Caco-2 (cell line): ENCODE data around the gene SPANXN2. TPM values are rescaled to one million over a fixed set of nuclear protein-coding genes. Genes with fewer than 3 reads are reported as not detected.

Source experiments
- BruUV-seq: library from RNA; stranded (reverse); fragments of 400-500 nt; replicated peaks from 2 replicates; lab custom pipeline; 2021; lab: Mats Ljungman, UMichigan
- CTCF ChIA-PET: fragments of 300-600 bp; sonication (Branson Sonifier 250); formaldehyde crosslinking; loops from one replicate; lab custom pipeline; 2022; ENCODE audit warnings: antibody characterized with exemption; lab: Charles Lee
- POLR2A ChIA-PET: fragments of 300-600 bp; sonication (Branson Sonifier 250); formaldehyde crosslinking; loops from one replicate; lab custom pipeline; 2022; ENCODE audit warnings: antibody characterized with exemption; lab: Charles Lee
- DNase-seq, 2 experiments: peaks; one replicate each; pipeline versions ENCODE4 v3.0.0 to v3.0.0-alpha.2; 2020 to 2022
- H3K27me3 ChIP-seq: replicated peaks from 2 replicates; pipeline ENCODE4 v1.6.0; 2011; ENCODE audit warnings: low read length; ENCODE audit not compliant: control insufficient read depth, insufficient read depth
- H3K36me3 ChIP-seq: 2 replicates; pipeline ENCODE4 v1.5.1; 2011; ENCODE audit warnings: low read length; ENCODE audit not compliant: control insufficient read depth, insufficient read depth
- H3K4me1 ChIP-seq: fragments of 250-450 bp; sonication (Bioruptor Pico); 2 replicates; pipeline ENCODE4 v1.5.1; 2020; ENCODE audit warnings: mild to moderate bottlenecking
- H3K4me3 ChIP-seq: 2 replicates; pipeline ENCODE4 v1.5.1; 2011; ENCODE audit warnings: low read depth, mild to moderate bottlenecking, control low read depth, low read length
- H3K9me3 ChIP-seq: fragments of 250-450 bp; sonication (Bioruptor Pico); 2 replicates; pipeline ENCODE4 v1.5.1; 2020; ENCODE audit warnings: mild to moderate bottlenecking, moderate library complexity
- H3K27ac Mint-ChIP-seq: one replicate; pipeline ENCODE4 v1.8.0; 2022; ENCODE audit warnings: mixed read lengths; ENCODE audit not compliant: unreplicated experiment
- H3K27me3 Mint-ChIP-seq: one replicate; pipeline ENCODE4 v1.8.0; 2022; ENCODE audit warnings: mixed read lengths; ENCODE audit not compliant: insufficient read depth, unreplicated experiment
- H3K36me3 Mint-ChIP-seq: one replicate; pipeline ENCODE4 v1.8.0; 2022; ENCODE audit warnings: mild to moderate bottlenecking, mixed read lengths; ENCODE audit not compliant: insufficient read depth, unreplicated experiment
- H3K4me1 Mint-ChIP-seq: one replicate; pipeline ENCODE4 v1.8.0; 2022; ENCODE audit warnings: low read depth, mixed read lengths; ENCODE audit not compliant: unreplicated experiment
- H3K4me3 Mint-ChIP-seq: one replicate; pipeline ENCODE4 v1.8.0; 2022; ENCODE audit warnings: mild to moderate bottlenecking, moderate library complexity, mixed read lengths; ENCODE audit not compliant: unreplicated experiment
- H3K9me3 Mint-ChIP-seq: one replicate; pipeline ENCODE4 v1.8.0; 2022; ENCODE audit warnings: mixed read lengths; ENCODE audit not compliant: unreplicated experiment
- intact Hi-C: fragments of 100-400 bp; cut with micrococcal nuclease; formaldehyde crosslinking; loops from one replicate; pipeline ENCODE4 v1.10.0; 2022; ENCODE audit not compliant: unreplicated experiment
- total RNA-seq: library from RNA; stranded (reverse); gene quantifications from 2 replicates; pipeline ENCODE4 v1.2.3, GENCODE V29; 2022
- TF ChIP-seq, protein P1 (sequence below), 2 experiments: fragments of 200-600 bp in 1 of 2; IDR thresholded peaks; 1 replicate in 1 of 2; 2 replicates in 1 of 2; pipeline versions ENCODE4 v1.5.1 to v1.8.0; 2011 to 2022; ENCODE audit warnings: antibody characterized with exemption in 1 of 2, control low read depth in 1 of 2, inconsistent platforms in 1 of 2, low read depth in 1 of 2, low read length in 1 of 2, mild to moderate bottlenecking in 1 of 2, moderate library complexity in 1 of 2; ENCODE audit not compliant: insufficient read depth in 1 of 2, severe bottlenecking in 1 of 2, unreplicated experiment in 1 of 2

SPANXN2 gene
- total RNA-seq, 1 experiment from 2014 or later, result not detected

DNA sequence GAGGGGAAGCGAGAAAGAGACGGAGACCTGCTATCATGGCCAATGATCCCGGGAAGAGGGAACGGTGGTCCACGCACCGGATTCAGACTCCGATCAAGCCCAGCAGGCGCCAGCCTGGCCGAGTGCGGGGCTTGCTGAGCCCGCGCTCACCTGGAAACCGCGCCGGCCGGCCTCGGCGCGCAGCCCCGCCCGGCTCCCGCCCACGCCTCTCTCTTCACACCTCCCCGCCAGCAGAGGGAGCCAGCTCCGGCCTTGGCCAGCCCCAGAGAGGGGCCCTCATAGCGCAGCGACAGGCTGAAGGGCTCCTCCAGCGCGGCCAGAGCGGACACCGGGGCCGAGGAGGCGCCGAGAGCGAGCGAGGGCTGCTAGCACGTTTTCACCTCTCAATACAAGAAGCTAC, 36.8 kb upstream of the SPANXN2 start:
- POLR2A ChIA-PET, result no interaction called here
- Histone ChIP-seq H3K4me1 (no peaks in the 10 kb centered on the region), H3K9me3 (no peaks in the 10 kb centered on the region), H3K4me3 (no peak overlapping the region), H3K27me3 (no peaks in the 10 kb centered on the region), H3K36me3 (no peaks in the 10 kb centered on the region)
- Mint-ChIP-seq H3K27me3 (no peaks in the 10 kb centered on the region), H3K9me3 (no peaks in the 10 kb centered on the region), H3K4me1 (no peaks in the 10 kb centered on the region), H3K27ac (no peak overlapping the region), H3K36me3 (no peaks in the 10 kb centered on the region), H3K4me3 (no peak overlapping the region)
- intact Hi-C loops, result no loop called here
- TF ChIP-seq, protein P1, sequence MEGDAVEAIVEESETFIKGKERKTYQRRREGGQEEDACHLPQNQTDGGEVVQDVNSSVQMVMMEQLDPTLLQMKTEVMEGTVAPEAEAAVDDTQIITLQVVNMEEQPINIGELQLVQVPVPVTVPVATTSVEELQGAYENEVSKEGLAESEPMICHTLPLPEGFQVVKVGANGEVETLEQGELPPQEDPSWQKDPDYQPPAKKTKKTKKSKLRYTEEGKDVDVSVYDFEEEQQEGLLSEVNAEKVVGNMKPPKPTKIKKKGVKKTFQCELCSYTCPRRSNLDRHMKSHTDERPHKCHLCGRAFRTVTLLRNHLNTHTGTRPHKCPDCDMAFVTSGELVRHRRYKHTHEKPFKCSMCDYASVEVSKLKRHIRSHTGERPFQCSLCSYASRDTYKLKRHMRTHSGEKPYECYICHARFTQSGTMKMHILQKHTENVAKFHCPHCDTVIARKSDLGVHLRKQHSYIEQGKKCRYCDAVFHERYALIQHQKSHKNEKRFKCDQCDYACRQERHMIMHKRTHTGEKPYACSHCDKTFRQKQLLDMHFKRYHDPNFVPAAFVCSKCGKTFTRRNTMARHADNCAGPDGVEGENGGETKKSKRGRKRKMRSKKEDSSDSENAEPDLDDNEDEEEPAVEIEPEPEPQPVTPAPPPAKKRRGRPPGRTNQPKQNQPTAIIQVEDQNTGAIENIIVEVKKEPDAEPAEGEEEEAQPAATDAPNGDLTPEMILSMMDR (IDR thresholded peaks at IDR 0.05; ENCODE audit: insufficient read depth in 1 of 2, low read depth in 1 of 2, low read length in 1 of 2, severe bottlenecking in 1 of 2, unreplicated experiment in 1 of 2), result no peak
- no TSS peak for BruUV-seq
- CTCF ChIA-PET, result no interaction called here
- no peak for DNase-seq

DNA sequence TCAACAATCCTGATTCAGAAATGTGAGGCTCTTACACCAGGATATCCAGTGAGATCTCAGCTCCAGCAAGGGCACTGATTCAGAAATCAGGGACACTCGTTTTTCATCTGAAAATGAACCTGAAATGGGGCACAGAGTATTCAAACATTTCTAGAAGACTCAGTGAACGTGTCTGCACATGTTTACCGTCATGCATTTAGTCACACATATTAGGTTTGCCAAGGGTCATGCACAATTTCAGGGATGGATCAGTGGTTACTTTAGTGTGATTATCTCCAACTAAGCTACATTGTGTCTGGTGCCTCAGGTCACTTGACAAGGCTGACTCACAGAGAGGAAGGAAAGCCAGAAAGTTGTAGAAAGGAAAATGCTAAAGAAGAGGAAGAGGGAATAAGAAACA, 33.6 kb upstream of the SPANXN2 start:
- H3K4me3 Mint-ChIP-seq, result no peak overlapping the region
- no peak for DNase-seq
- no peaks in the 10 kb centered on the region for H3K4me1 ChIP-seq
- no peaks in the 10 kb centered on the region for H3K27me3 Mint-ChIP-seq
- no peak overlapping the region for H3K27ac Mint-ChIP-seq
- H3K4me3 ChIP-seq, result no peak overlapping the region
- ChIA-PET CTCF (no interaction called here), POLR2A (no interaction called here)
- no peaks in the 10 kb centered on the region for H3K36me3 Mint-ChIP-seq
- no peaks in the 10 kb centered on the region for H3K9me3 Mint-ChIP-seq
- H3K4me1 Mint-ChIP-seq, result no peaks in the 10 kb centered on the region
- H3K27me3 ChIP-seq, result no peaks in the 10 kb centered on the region
- BruUV-seq, result no TSS peak
- no peaks in the 10 kb centered on the region for H3K9me3 ChIP-seq
- no peaks in the 10 kb centered on the region for H3K36me3 ChIP-seq
- intact Hi-C loops, result no loop called here
- TF ChIP-seq, protein P1 (IDR thresholded peaks at IDR 0.05; ENCODE audit: insufficient read depth in 1 of 2, low read depth in 1 of 2, low read length in 1 of 2, severe bottlenecking in 1 of 2, unreplicated experiment in 1 of 2), result no peak

DNA sequence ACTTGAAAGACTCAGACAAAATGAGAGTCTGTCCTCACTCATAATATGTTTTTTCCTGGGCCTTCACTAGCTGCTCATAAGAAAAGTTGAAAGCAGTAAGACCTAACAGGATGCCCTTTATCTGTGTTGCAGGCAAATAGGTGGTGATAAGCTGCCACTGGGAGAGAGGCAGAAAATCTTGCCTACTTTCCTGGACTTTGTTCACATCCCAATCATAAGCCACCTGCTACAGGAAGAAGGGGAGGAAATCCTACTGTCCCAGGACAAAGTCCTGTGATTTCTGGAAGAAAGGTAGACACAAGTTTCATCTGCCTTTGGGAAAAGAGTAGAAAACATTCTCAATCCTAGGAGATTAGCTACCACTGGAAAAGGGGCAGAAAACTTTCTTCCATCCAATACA, 13.3 kb upstream of the SPANXN2 start:
- no peak overlapping the region for H3K4me3 Mint-ChIP-seq
- no peak overlapping the region for H3K27ac Mint-ChIP-seq
- Histone ChIP-seq H3K36me3 (no peaks in the 10 kb centered on the region), H3K9me3 (no peaks in the 10 kb centered on the region), H3K4me1 (no peaks in the 10 kb centered on the region), H3K4me3 (no peak overlapping the region), H3K27me3 (no peaks in the 10 kb centered on the region)
- no TSS peak for BruUV-seq
- H3K36me3 Mint-ChIP-seq, result no peaks in the 10 kb centered on the region
- TF ChIP-seq, protein P1 (IDR thresholded peaks at IDR 0.05; ENCODE audit: insufficient read depth in 1 of 2, low read depth in 1 of 2, low read length in 1 of 2, severe bottlenecking in 1 of 2, unreplicated experiment in 1 of 2), result no peak
- POLR2A ChIA-PET, result no interaction called here
- CTCF ChIA-PET, result no interaction called here
- DNase-seq, result no peak
- no peaks in the 10 kb centered on the region for H3K9me3 Mint-ChIP-seq
- no peaks in the 10 kb centered on the region for H3K4me1 Mint-ChIP-seq
- intact Hi-C loops, result no loop called here
- H3K27me3 Mint-ChIP-seq, result no peaks in the 10 kb centered on the region
